Caco-2 (cell line): ENCODE data around the gene DLST. TPM values are rescaled to one million over a fixed set of nuclear protein-coding genes. Genes with fewer than 3 reads are reported as not detected.
A peak's percentile ranks its signal among the peaks of the same experiment; 100 is the strongest.

ENCODE experiments used
- BruUV-seq: library from RNA; stranded (reverse); fragments of 400-500 nt; replicated peaks from 2 replicates; lab custom pipeline; 2021; lab: Mats Ljungman, UMichigan
- CTCF ChIA-PET: fragments of 300-600 bp; sonication (Branson Sonifier 250); formaldehyde crosslinking; loops from one replicate; lab custom pipeline; 2022; ENCODE audit warnings: antibody characterized with exemption; lab: Charles Lee
- POLR2A ChIA-PET: fragments of 300-600 bp; sonication (Branson Sonifier 250); formaldehyde crosslinking; loops from one replicate; lab custom pipeline; 2022; ENCODE audit warnings: antibody characterized with exemption; lab: Charles Lee
- DNase-seq, 2 experiments: peaks; one replicate each; pipeline versions ENCODE4 v3.0.0 to v3.0.0-alpha.2; 2020 to 2022
- H3K27me3 ChIP-seq: replicated peaks from 2 replicates; pipeline ENCODE4 v1.6.0; 2011; ENCODE audit warnings: low read length; ENCODE audit not compliant: control insufficient read depth, insufficient read depth
- H3K36me3 ChIP-seq: 2 replicates; pipeline ENCODE4 v1.5.1; 2011; ENCODE audit warnings: low read length; ENCODE audit not compliant: control insufficient read depth, insufficient read depth
- H3K4me1 ChIP-seq: fragments of 250-450 bp; sonication (Bioruptor Pico); 2 replicates; pipeline ENCODE4 v1.5.1; 2020; ENCODE audit warnings: mild to moderate bottlenecking
- H3K4me3 ChIP-seq: 2 replicates; pipeline ENCODE4 v1.5.1; 2011; ENCODE audit warnings: low read depth, mild to moderate bottlenecking, control low read depth, low read length
- H3K9me3 ChIP-seq: fragments of 250-450 bp; sonication (Bioruptor Pico); 2 replicates; pipeline ENCODE4 v1.5.1; 2020; ENCODE audit warnings: mild to moderate bottlenecking, moderate library complexity
- H3K27ac Mint-ChIP-seq: one replicate; pipeline ENCODE4 v1.8.0; 2022; ENCODE audit warnings: mixed read lengths; ENCODE audit not compliant: unreplicated experiment
- H3K27me3 Mint-ChIP-seq: one replicate; pipeline ENCODE4 v1.8.0; 2022; ENCODE audit warnings: mixed read lengths; ENCODE audit not compliant: insufficient read depth, unreplicated experiment
- H3K36me3 Mint-ChIP-seq: one replicate; pipeline ENCODE4 v1.8.0; 2022; ENCODE audit warnings: mild to moderate bottlenecking, mixed read lengths; ENCODE audit not compliant: insufficient read depth, unreplicated experiment
- H3K4me1 Mint-ChIP-seq: one replicate; pipeline ENCODE4 v1.8.0; 2022; ENCODE audit warnings: low read depth, mixed read lengths; ENCODE audit not compliant: unreplicated experiment
- H3K4me3 Mint-ChIP-seq: one replicate; pipeline ENCODE4 v1.8.0; 2022; ENCODE audit warnings: mild to moderate bottlenecking, moderate library complexity, mixed read lengths; ENCODE audit not compliant: unreplicated experiment
- H3K9me3 Mint-ChIP-seq: one replicate; pipeline ENCODE4 v1.8.0; 2022; ENCODE audit warnings: mixed read lengths; ENCODE audit not compliant: unreplicated experiment
- CTCF ChIP-seq, 2 experiments: fragments of 200-600 bp in 1 of 2; IDR thresholded peaks; 1 replicate in 1 of 2; 2 replicates in 1 of 2; pipeline versions ENCODE4 v1.5.1 to v1.8.0; 2011 to 2022; ENCODE audit warnings: antibody characterized with exemption in 1 of 2, control low read depth in 1 of 2, inconsistent platforms in 1 of 2, low read depth in 1 of 2, low read length in 1 of 2, mild to moderate bottlenecking in 1 of 2, moderate library complexity in 1 of 2; ENCODE audit not compliant: insufficient read depth in 1 of 2, severe bottlenecking in 1 of 2, unreplicated experiment in 1 of 2
- intact Hi-C: fragments of 100-400 bp; cut with micrococcal nuclease; formaldehyde crosslinking; loops from one replicate; pipeline ENCODE4 v1.10.0; 2022; ENCODE audit not compliant: unreplicated experiment
- total RNA-seq: library from RNA; stranded (reverse); gene quantifications from 2 replicates; pipeline ENCODE4 v1.2.3, GENCODE V29; 2022

The DLST gene
- total RNA-seq, 1 experiment from 2014 or later, result 88.1 TPM

GRCh38 chr14:74897642-74898041, 15.9 kb downstream of the DLST start:
- no peak overlapping the region for H3K4me3 Mint-ChIP-seq
- H3K9me3 Mint-ChIP-seq, result no peaks in the 10 kb centered on the region
- H3K36me3 ChIP-seq, result peaks cover 3% of the 10 kb centered on the region; the same call in 1 of the 2 replicates
- H3K4me3 ChIP-seq, result no peak overlapping the region
- H3K27ac Mint-ChIP-seq, result no peak overlapping the region
- CTCF ChIA-PET, result interaction anchor here (2.1 kb wide), 1 partner anchor 37 kb away, joined by 8 read pairs; no protein-coding TSS in a partner anchor
- H3K36me3 Mint-ChIP-seq, result peaks cover 94% of the 10 kb centered on the region
- no peak for TF ChIP-seq CTCF (IDR thresholded peaks at IDR 0.05; ENCODE audit: insufficient read depth in 1 of 2, low read depth in 1 of 2, low read length in 1 of 2, severe bottlenecking in 1 of 2, unreplicated experiment in 1 of 2)
- no peak for DNase-seq
- intact Hi-C loops, result no loop called here
- no peaks in the 10 kb centered on the region for H3K9me3 ChIP-seq
- POLR2A ChIA-PET, result no interaction called here
- H3K27me3 ChIP-seq, result no peaks in the 10 kb centered on the region
- BruUV-seq, result no TSS peak
- H3K27me3 Mint-ChIP-seq, result no peaks in the 10 kb centered on the region
- H3K4me1 ChIP-seq, result 0 out of 2 replicates have a peak, but pooled peaks cover 2% of the 10 kb centered on the region
- H3K4me1 Mint-ChIP-seq, result no peaks in the 10 kb centered on the region

GRCh38 chr14:74898083-74898482, 16.4 kb downstream of the DLST start:
- Histone ChIP-seq H3K4me3 (no peak overlapping the region), H3K4me1 (0 out of 2 replicates have a peak, but pooled peaks cover 2% of the 10 kb centered on the region), H3K27me3 (no peaks in the 10 kb centered on the region), H3K9me3 (no peaks in the 10 kb centered on the region), H3K36me3 (peaks cover 3% of the 10 kb centered on the region; the same call in 1 of the 2 replicates)
- Mint-ChIP-seq H3K4me3 (no peak overlapping the region), H3K9me3 (no peaks in the 10 kb centered on the region), H3K27me3 (no peaks in the 10 kb centered on the region), H3K27ac (no peak overlapping the region), H3K36me3 (peaks cover 90% of the 10 kb centered on the region), H3K4me1 (no peaks in the 10 kb centered on the region)
- DNase-seq, result no peak
- ChIA-PET POLR2A (no interaction called here), CTCF (interaction anchor here (0.6 to 2.1 kb wide), 2 partner anchors 37 to 408 kb away, joined by 3 to 8 read pairs; no protein-coding TSS in a partner anchor)
- no TSS peak for BruUV-seq
- intact Hi-C loops, result no loop called here
- no peak for TF ChIP-seq CTCF (IDR thresholded peaks at IDR 0.05; ENCODE audit: insufficient read depth in 1 of 2, low read depth in 1 of 2, low read length in 1 of 2, severe bottlenecking in 1 of 2, unreplicated experiment in 1 of 2)

GRCh38 chr14:74898694-74899093, 17.0 kb downstream of the DLST start:
- TF ChIP-seq CTCF (IDR thresholded peaks at IDR 0.05; ENCODE audit: insufficient read depth in 1 of 2, low read depth in 1 of 2, low read length in 1 of 2, severe bottlenecking in 1 of 2, unreplicated experiment in 1 of 2), result no peak
- BruUV-seq, result no TSS peak
- Mint-ChIP-seq H3K4me3 (no peak overlapping the region), H3K9me3 (no peaks in the 10 kb centered on the region), H3K36me3 (peaks cover 85% of the 10 kb centered on the region), H3K4me1 (no peaks in the 10 kb centered on the region), H3K27ac (peak overlapping the region; percentile 27), H3K27me3 (no peaks in the 10 kb centered on the region)
- ChIA-PET POLR2A (no interaction called here), CTCF (interaction anchor here (0.6 to 2.1 kb wide), 2 partner anchors 38 to 408 kb away, joined by 3 to 8 read pairs; no protein-coding TSS in a partner anchor)
- no peak for DNase-seq
- H3K27me3 ChIP-seq, result no peaks in the 10 kb centered on the region
- 0 out of 2 replicates have a peak, but pooled peaks cover 2% of the 10 kb centered on the region for H3K4me1 ChIP-seq
- no peaks in the 10 kb centered on the region for H3K9me3 ChIP-seq
- H3K36me3 ChIP-seq, result peaks cover 3% of the 10 kb centered on the region; the same call in 1 of the 2 replicates
- H3K4me3 ChIP-seq, result no peak overlapping the region
- intact Hi-C loops, result no loop called here
